ENCODE data around the gene RPL28.
"Not testable (repeated sequence)": the region's sequence is repeated elsewhere in the genome, so short reads cannot be mapped to it uniquely, and the experiment has no call there.

Gene RPL28

GRCh38 chr19:55410168-55410567 is 24.4 kb downstream of the RPL28 start:
- no peak for DNase-seq (ENCODE audit: low spot score in 2 of 2)
- peaks cover 34% of the 10 kb centered on the region for H3K36me3 Mint-ChIP-seq
- no peaks in the 10 kb centered on the region for H3K9me3 Mint-ChIP-seq
- H3K4me1 Mint-ChIP-seq, result peaks cover 29% of the 10 kb centered on the region
- ATAC-seq, result no peak
- H3K27ac Mint-ChIP-seq, result no peak overlapping the region
- no peak overlapping the region for H3K4me3 Mint-ChIP-seq

- peak; percentile 80 for ATAC-seq
Observed at GRCh38 chr19:55418185-55418584, 32.5 kb downstream of the RPL28 start.

GRCh38 chr19:55419103-55419502 is 33.4 kb downstream of the RPL28 start:
- no peaks in the 10 kb centered on the region for H3K9me3 Mint-ChIP-seq
- no peak for DNase-seq (ENCODE audit: low spot score in 2 of 2)
- H3K27ac Mint-ChIP-seq, result no peak overlapping the region
- peaks cover 6% of the 10 kb centered on the region for H3K4me1 Mint-ChIP-seq
- ATAC-seq, result no peak
- no peaks in the 10 kb centered on the region for H3K36me3 Mint-ChIP-seq
- H3K4me3 Mint-ChIP-seq, result no peak overlapping the region

More at GRCh38 chr19:55418185-55418584, 32.5 kb downstream of the RPL28 start:
- Mint-ChIP-seq H3K9me3 (no peaks in the 10 kb centered on the region), H3K4me1 (peaks cover 6% of the 10 kb centered on the region), H3K36me3 (no peaks in the 10 kb centered on the region), H3K4me3 (no peak overlapping the region), H3K27ac (no peak overlapping the region)
- DNase-seq (ENCODE audit: low spot score in 2 of 2), result peak; percentile 29 to 67

GRCh38 chr19:55419624-55420236 is 34.0 kb downstream of the RPL28 start:
- no peaks in the 10 kb centered on the region for H3K9me3 Mint-ChIP-seq
- no peak overlapping the region for H3K4me3 Mint-ChIP-seq
- H3K36me3 Mint-ChIP-seq, result no peaks in the 10 kb centered on the region
- no peak for ATAC-seq
- no peak overlapping the region for H3K27ac Mint-ChIP-seq
- H3K4me1 Mint-ChIP-seq, result peaks cover 6% of the 10 kb centered on the region
- DNase-seq (ENCODE audit: low spot score in 2 of 2), result no peak

GRCh38 chr19:55421281-55421680 is 35.5 kb downstream of the RPL28 start:
- peak; percentile 48 for ATAC-seq
- not testable (repeated sequence) for H3K9me3 Mint-ChIP-seq; H3K4me1 Mint-ChIP-seq; H3K36me3 Mint-ChIP-seq; H3K4me3 Mint-ChIP-seq; H3K27ac Mint-ChIP-seq; DNase-seq (ENCODE audit: low spot score in 2 of 2)

GRCh38 chr19:55423225-55424005 is 37.7 kb downstream of the RPL28 start:
- DNase-seq (ENCODE audit: low spot score in 2 of 2) (no peak), ATAC-seq (no peak)
- H3K4me3 Mint-ChIP-seq, result no peak overlapping the region
- H3K36me3 Mint-ChIP-seq, result no peaks in the 10 kb centered on the region
- no peak overlapping the region for H3K27ac Mint-ChIP-seq
- H3K4me1 Mint-ChIP-seq, result peaks cover 6% of the 10 kb centered on the region
- no peaks in the 10 kb centered on the region for H3K9me3 Mint-ChIP-seq

- Mint-ChIP-seq H3K4me1 (peaks cover 6% of the 10 kb centered on the region), H3K9me3 (no peaks in the 10 kb centered on the region), H3K27ac (no peak overlapping the region), H3K4me3 (no peak overlapping the region), H3K36me3 (no peaks in the 10 kb centered on the region)
- ATAC-seq (no peak), DNase-seq (ENCODE audit: low spot score in 2 of 2) (no peak)
Observed at GRCh38 chr19:55424518-55424917, 38.8 kb downstream of the RPL28 start.

GRCh38 chr19:55426042-55426441 is 40.3 kb downstream of the RPL28 start:
- Mint-ChIP-seq H3K36me3 (no peaks in the 10 kb centered on the region), H3K9me3 (no peaks in the 10 kb centered on the region), H3K4me1 (peaks cover 6% of the 10 kb centered on the region), H3K27ac (no peak overlapping the region), H3K4me3 (no peak overlapping the region)
- ATAC-seq (no peak), DNase-seq (ENCODE audit: low spot score in 2 of 2) (no peak)

GRCh38 chr19:55431183-55431582 is 45.5 kb downstream of the RPL28 start:
- DNase-seq (ENCODE audit: low spot score in 2 of 2), result no peak
- no peak for ATAC-seq
- no peaks in the 10 kb centered on the region for H3K4me1 Mint-ChIP-seq
- no peak overlapping the region for H3K4me3 Mint-ChIP-seq
- no peak overlapping the region for H3K27ac Mint-ChIP-seq
- no peaks in the 10 kb centered on the region for H3K36me3 Mint-ChIP-seq
- H3K9me3 Mint-ChIP-seq, result no peaks in the 10 kb centered on the region

- Mint-ChIP-seq H3K9me3 (no peaks in the 10 kb centered on the region), H3K4me3 (no peak overlapping the region), H3K4me1 (no peaks in the 10 kb centered on the region), H3K27ac (no peak overlapping the region), H3K36me3 (no peaks in the 10 kb centered on the region)
- ATAC-seq (no peak), DNase-seq (ENCODE audit: low spot score in 2 of 2) (no peak)
Observed at GRCh38 chr19:55432241-55432959, 46.7 kb downstream of the RPL28 start.

- Mint-ChIP-seq H3K4me3 (no peak overlapping the region), H3K9me3 (no peaks in the 10 kb centered on the region), H3K27ac (no peak overlapping the region), H3K4me1 (no peaks in the 10 kb centered on the region), H3K36me3 (no peaks in the 10 kb centered on the region)
- ATAC-seq, result no peak
- DNase-seq (ENCODE audit: low spot score in 2 of 2), result no peak
Observed at GRCh38 chr19:55433292-55433691, 47.6 kb downstream of the RPL28 start.

- Mint-ChIP-seq H3K9me3 (no peaks in the 10 kb centered on the region), H3K36me3 (no peaks in the 10 kb centered on the region), H3K4me3 (no peak overlapping the region), H3K4me1 (peaks cover 6% of the 10 kb centered on the region), H3K27ac (no peak overlapping the region)
- no peak for ATAC-seq
- DNase-seq (ENCODE audit: low spot score in 2 of 2), result no peak
Observed at GRCh38 chr19:55434356-55434919, 48.7 kb downstream of the RPL28 start.

- Mint-ChIP-seq H3K4me3 (no peak overlapping the region), H3K9me3 (no peaks in the 10 kb centered on the region), H3K27ac (no peak overlapping the region), H3K36me3 (no peaks in the 10 kb centered on the region), H3K4me1 (peaks cover 7% of the 10 kb centered on the region)
- ATAC-seq, result no peak
- no peak for DNase-seq (ENCODE audit: low spot score in 2 of 2)
Observed at GRCh38 chr19:55435020-55435419, 49.3 kb downstream of the RPL28 start.

GRCh38 chr19:55436847-55437246 is 51.1 kb downstream of the RPL28 start:
- Mint-ChIP-seq H3K4me1 (peaks cover 19% of the 10 kb centered on the region), H3K36me3 (no peaks in the 10 kb centered on the region), H3K4me3 (no peak overlapping the region), H3K9me3 (no peaks in the 10 kb centered on the region), H3K27ac (no peak overlapping the region)
- DNase-seq (ENCODE audit: low spot score in 2 of 2) (no peak), ATAC-seq (no peak)

GRCh38 chr19:55437410-55437809 is 51.7 kb downstream of the RPL28 start:
- Mint-ChIP-seq H3K4me1 (peaks cover 19% of the 10 kb centered on the region), H3K27ac (no peak overlapping the region), H3K9me3 (no peaks in the 10 kb centered on the region), H3K4me3 (no peak overlapping the region), H3K36me3 (no peaks in the 10 kb centered on the region)
- ATAC-seq, result no peak
- no peak for DNase-seq (ENCODE audit: low spot score in 2 of 2)
